Measurements from ENCODE around the gene WASF3.

Gene WASF3

DNA sequence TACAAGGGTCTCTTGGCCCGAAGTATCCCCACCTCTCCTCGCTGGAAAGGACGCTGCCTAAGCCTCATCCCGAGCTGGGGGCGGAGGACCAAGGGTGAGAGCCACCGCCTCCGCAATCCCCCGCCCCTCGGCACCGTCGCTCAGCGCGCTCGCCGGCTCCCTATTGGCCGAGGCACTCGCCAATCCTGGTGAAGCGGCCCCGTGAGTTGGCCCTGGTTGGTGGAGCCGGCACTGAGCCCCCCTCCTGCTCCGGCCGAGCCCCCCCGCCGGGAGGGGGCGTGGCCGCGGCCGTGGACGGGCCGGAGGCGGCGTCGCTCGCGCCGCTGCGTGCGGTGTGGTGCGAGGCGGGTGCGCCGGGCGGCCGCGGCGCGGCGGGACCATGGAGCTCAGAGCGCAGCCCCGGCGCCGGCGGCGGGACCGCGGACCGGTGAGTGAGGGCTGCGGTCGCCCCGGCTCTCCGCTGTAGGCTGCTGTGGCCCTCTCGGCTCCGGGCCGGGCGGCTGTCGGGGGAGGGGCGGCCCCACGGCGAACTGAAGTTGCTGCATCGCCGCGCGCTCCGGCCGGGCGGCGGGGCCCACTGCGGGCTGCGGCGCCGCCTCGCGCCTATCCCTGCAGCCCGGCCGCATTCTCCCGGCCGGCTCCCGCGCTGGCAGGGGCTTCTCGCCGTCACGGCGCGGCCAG, at the start of gene WASF3:
WASF3 (plus strand) TSS at position 291 of the 681 bp plus-strand sequence. CDS start 84,588 bp downstream, outside the sequence.
- peak; percentile 98 for DNase-seq (ENCODE audit: low spot score)

GRCh38 chr13:26508885-26509284, 48.6 kb upstream of the WASF3 start:
- peak; percentile 66 for DNase-seq (ENCODE audit: low spot score)

DNA sequence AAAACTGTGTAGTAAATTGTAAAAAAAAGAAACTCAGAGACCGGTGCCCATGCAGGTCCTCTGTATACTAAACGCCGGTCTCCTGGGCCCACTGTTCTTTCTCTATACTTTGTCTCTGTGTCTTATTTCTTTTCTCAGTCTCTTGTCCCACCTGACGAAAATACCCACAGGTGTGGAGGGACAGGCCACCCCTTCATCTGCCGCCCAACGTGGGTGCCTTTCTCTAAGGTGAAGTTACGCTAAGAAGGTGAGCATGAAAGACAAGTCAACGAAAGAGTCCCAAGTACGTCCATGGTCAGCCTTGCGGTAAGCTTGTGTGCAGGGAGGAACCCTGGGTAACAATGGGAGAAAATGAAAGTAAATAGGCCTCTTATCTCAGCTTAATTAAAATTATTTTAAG, 48.0 kb upstream of the WASF3 start:
- no peak for DNase-seq (ENCODE audit: low spot score)

GRCh38 chr13:26513931-26514330, 43.6 kb upstream of the WASF3 start:
- DNase-seq (ENCODE audit: low spot score): no peak

GRCh38 chr13:26515721-26516120, 41.8 kb upstream of the WASF3 start:
- no peak for DNase-seq (ENCODE audit: low spot score)

GRCh38 chr13:26517936-26518335, 39.5 kb upstream of the WASF3 start:
- DNase-seq (ENCODE audit: low spot score): no peak

DNA sequence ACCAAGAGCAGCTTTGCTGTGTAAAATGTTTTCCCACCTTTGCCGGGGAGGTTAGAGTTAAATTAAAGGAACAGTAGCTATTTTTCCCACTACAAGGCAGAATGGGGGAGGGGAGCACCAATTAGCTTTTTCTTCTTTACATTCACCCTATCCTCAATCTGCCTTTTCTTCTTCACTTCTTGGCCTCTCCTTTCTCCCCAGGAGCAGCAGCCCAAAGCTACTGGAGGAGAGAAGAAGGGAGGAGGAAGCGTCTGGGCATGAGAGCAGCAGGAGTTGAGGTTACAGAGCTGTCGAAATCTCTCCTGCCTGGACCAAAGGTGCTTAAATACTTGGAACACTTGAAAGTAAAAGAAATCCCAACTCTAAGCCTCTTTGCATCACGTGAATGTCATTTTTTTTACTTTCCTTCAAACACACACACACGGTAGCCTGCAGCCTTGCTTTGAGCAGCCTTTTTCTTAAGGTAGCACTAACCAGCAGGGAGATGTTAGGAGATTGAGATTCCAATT, 39.0 kb upstream of the WASF3 start:
- no peak for DNase-seq (ENCODE audit: low spot score)

DNA sequence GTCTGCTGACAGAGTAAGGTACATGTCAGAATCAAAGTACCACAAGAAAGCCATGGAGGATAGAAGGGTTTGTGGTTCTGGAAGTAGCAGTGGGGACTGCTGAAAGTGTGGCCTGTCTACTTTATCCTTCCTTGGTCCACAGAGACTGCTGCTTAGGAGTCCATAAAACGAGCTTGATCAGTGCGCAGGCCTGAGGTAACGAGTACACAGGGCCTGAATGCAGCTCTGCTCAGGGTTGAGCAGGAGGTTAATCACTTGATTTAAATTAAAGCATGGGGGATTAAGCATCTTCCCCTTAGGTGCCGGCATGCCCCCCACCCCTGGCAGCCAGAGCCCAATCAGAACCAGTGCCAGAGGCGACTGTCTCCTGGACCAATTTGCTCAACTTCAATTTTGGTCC, 34.9 kb upstream of the WASF3 start:
- DNase-seq (ENCODE audit: low spot score): no peak

- DNase-seq (ENCODE audit: low spot score): no peak
These were observed 34.5 kb upstream of the WASF3 start for GRCh38 chr13:26523007-26523406.

GRCh38 chr13:26525528-26525927, 32.0 kb upstream of the WASF3 start:
- no peak for DNase-seq (ENCODE audit: low spot score)

DNA sequence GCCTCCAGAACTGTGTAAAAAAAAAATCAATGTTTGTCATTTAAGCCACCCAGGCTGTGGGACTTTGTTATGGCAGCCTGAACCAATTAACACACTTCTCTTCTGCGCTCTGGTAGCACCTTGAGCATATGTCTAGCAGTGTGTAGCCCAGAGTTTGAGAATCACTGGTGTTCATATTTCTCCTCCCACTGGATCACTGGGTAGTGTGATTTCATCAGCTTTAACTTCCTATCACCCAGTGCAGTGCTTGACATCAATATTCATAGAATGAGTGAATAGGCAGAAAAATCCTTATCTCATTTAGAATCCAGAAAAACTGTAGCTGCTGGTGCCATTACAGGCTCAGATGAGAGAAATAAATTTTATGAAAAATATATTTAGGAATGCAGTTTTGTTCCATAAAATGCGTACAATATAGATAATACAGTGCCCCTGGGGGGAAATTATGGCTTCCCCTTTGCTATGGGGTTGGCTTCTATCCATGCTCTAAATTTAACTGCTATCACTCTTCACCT, 30.7 kb upstream of the WASF3 start:
- no peak for DNase-seq (ENCODE audit: low spot score)

- DNase-seq (ENCODE audit: low spot score): no peak
These were observed 29.0 kb upstream of the WASF3 start for GRCh38 chr13:26528527-26528926.

- DNase-seq (ENCODE audit: low spot score): peak; percentile 65
These were observed 28.0 kb upstream of the WASF3 start for GRCh38 chr13:26529441-26529840.

DNA sequence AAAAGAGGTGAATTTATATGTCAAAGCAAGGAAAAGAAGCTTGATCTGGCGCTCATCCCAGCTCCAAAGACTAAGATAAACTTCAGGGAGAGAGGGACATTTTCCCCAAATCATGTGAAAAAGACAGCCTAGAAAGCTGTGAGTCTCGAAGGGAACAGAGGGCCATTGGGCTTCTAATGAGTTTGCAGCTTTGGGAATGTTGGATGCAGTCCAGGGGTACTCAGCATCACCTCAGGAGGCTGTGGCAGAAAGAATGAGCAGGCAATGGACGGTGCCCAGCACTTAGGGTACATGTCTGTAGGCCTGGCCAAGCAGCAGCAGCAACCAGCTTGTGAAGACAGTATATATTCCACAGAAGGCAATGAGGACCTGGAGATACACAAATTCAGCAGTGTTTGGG, 25.7 kb upstream of the WASF3 start:
- DNase-seq (ENCODE audit: low spot score): no peak

GRCh38 chr13:26534036-26534726, 23.3 kb upstream of the WASF3 start:
- no peak for DNase-seq (ENCODE audit: low spot score)

DNA sequence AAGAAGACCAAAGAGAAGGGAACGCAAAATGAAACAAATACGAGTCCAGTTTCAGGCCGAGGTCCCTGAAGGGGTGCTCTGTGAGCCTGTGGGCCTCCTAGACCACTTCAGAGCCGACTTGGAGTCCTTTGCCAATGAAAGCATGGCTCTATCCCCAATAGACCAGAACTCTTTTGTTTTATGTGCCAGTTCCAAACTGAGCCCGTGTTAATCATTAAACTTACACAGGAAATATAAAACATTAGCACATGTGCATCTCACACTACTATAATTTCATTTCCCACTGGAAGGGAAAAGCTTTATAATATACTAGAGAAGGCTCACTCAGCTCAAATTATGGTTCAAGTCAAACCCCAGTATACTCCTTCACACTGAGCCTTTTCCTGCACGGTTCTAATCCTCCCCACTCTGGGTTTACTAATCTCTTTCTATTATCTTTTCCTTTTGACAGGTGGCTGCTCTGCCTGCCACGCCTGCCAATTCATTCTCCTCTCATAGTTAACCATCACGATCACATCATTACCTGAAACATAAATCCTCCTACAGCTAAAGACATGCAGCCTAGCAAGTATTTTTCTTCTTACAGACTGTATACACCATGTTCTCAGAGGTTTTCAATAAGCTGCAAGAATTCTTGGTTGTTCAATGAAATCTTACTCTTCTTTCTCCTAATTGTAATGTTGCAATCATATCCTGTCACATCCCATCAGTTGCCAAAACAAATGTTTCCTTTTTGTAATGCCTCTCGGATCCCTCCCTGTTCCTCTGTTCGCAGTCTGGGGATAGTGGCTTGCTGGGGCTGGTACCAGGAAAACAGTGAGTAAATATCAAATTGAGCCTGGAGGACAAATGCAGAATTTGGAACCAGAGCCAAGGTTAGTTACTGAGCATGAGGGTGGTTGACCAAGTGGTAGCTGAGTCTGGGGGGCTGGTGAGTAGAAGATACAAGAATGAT, 18.8 kb upstream of the WASF3 start:
- DNase-seq (ENCODE audit: low spot score): no peak

DNA sequence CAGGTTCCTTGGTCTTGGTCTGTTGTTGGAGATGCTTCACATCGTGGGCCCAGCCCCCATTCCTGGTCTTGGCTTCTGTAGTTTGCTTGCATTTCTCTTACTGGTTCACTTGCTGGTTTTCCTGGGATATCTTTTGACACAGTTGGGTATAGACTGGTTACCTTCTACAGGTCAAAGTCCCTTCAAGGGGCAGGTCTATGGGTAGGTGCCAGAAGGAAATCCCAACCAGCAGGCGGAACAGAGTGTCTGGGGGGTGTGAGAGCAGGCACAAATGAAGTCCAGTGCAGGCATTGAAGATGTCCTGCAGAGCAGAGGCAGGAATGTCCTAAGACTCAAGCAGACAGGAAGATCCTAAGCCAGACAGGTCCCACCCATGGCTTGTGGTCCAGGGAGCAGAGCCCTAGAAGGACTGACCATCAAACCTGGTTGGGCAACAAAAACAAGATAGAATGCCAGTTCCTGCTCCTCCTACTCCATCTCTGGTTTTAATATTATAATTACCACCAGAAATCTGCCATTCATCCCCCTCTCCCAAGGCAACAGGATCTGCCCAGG, 17.7 kb upstream of the WASF3 start:
- DNase-seq (ENCODE audit: low spot score): no peak

DNA sequence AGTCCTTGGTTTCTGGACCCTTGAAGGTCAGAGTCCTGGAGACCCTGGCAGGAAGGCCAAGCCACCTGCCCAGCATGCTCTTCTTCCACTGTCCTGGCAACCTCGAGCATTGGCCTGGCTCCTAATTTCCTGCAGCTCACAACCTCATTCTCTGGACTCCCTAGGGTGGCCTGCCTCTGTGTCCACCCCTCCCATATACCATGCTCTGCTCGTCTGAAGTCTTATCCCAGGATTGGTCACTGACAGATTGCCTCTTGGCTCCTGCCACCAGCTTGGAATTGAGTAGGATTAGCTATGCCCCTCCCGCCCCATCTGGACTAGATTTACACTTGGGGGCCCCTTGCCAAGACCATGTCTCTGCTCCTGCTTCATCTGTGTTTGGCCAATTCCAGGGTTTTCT, 17.1 kb upstream of the WASF3 start:
- no peak for DNase-seq (ENCODE audit: low spot score)

- DNase-seq (ENCODE audit: low spot score): no peak
These were observed 16.4 kb upstream of the WASF3 start for GRCh38 chr13:26541041-26541440.

GRCh38 chr13:26541678-26542568, 15.6 kb upstream of the WASF3 start:
- no peak for DNase-seq (ENCODE audit: low spot score)

DNA sequence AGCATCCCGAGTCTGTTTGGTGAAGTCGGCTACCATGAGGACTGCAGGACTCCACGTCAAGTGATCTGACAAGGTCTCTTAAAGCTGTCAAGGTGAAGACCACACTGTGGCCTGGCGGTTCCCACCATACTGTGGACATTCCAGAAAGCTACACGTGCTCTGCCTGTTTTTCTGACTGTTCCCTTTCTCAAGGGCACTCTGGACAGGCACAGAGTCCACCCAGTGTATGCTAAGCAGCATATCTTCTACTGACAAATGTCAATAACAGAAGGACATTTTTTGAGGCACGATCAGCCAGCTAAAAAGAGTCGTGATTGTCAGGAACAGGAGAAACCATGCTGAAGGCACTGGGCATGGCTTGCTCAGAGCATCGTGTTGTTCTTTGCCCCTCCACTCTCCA, 12.8 kb upstream of the WASF3 start:
- DNase-seq (ENCODE audit: low spot score): no peak

Measured in AG08396 (cell line).